ENCODE data around the gene MGP. TPM values are rescaled to one million over a fixed set of nuclear protein-coding genes. Genes with fewer than 3 reads are reported as not detected.

The MGP gene
- total and polyA plus RNA-seq, 12 donors, result 50.6 to 2,003 (median 1,117) TPM

DNA sequence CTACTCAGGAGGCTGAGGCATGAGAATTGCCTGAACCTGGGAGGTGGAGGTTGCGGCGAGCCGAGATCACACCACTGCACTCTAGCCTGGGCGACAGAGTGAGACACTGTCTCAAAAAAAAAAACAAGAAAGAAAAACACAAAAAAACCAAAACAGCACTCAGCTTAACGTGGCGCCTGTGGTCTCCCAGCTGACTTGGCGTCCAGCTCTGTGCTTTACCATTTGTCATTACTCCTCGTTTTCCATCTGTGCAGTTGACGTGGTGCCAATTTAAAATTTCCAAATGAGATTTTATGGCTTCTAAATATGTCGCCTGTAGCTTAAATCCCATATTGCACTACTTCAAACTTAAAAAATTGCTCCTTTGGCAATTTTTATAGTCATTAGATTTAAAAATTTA lies 2.0 kb downstream of the MGP start:
- intact Hi-C loops (cut with DNase I), result no loop called here

DNA sequence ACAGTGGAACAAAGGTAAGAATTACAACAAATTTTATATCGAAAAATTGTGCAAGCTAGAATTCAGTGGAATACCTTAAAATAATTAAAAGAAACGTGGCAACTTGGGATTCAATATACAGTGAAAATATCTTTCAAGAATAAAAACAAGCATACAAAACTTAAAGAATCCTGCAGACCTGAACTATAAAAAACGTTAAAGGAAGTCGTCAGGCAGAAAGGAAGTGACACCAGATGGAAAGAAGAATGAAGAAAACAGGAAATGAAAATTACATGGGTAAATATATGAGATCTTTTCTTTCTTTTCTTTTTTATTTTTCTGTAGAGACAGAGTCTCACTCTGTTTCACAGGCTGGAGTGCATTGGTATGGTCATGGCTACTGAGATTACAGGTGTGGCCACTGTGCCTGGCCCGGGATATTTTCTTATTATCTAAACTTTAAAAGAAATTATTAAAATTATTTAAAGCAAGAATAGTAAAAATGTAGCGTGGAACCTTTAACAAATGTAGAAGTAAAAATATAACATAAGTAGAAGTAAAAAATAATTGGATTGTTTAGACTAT lies 4.7 kb downstream of the MGP start:
- TF ChIP-seq, protein P1, sequence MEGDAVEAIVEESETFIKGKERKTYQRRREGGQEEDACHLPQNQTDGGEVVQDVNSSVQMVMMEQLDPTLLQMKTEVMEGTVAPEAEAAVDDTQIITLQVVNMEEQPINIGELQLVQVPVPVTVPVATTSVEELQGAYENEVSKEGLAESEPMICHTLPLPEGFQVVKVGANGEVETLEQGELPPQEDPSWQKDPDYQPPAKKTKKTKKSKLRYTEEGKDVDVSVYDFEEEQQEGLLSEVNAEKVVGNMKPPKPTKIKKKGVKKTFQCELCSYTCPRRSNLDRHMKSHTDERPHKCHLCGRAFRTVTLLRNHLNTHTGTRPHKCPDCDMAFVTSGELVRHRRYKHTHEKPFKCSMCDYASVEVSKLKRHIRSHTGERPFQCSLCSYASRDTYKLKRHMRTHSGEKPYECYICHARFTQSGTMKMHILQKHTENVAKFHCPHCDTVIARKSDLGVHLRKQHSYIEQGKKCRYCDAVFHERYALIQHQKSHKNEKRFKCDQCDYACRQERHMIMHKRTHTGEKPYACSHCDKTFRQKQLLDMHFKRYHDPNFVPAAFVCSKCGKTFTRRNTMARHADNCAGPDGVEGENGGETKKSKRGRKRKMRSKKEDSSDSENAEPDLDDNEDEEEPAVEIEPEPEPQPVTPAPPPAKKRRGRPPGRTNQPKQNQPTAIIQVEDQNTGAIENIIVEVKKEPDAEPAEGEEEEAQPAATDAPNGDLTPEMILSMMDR (IDR thresholded peaks at IDR 0.05), result no peak
- no peak for TF ChIP-seq POLR2A (IDR thresholded peaks at IDR 0.05)
- intact Hi-C loops (cut with DNase I), result no loop called here
- Histone ChIP-seq H3K36me3 (replicated peaks in 1 of 2) (peaks cover 0 to 12% of the 10 kb centered on the region in 2 donors), H3K27ac (no peak overlapping the region), H3K4me3 (no peak overlapping the region), H3K27me3 (no peaks in the 10 kb centered on the region), H3K4me1 (replicated peaks in 1 of 2) (peaks cover 11 to 16% of the 10 kb centered on the region in 2 donors), H3K9me3 (replicated peaks in 1 of 3) (no peaks in the 10 kb centered on the region)
- WGBS, 4 donors, result 78 to 85% (median 82%) methylated on average over 6 of the region's 6 CpGs
- DNase-seq, result no peak

More for the DNA sequence above, 2.0 kb downstream of the MGP start:
- peak overlapping the region in 4 of 5 donors; percentile 12 to 81 (median 64) for H3K27ac ChIP-seq
- peaks cover 0 to 12% of the 10 kb centered on the region in 2 donors for H3K36me3 ChIP-seq (replicated peaks in 1 of 2)
- WGBS, 4 donors, result 72 to 81% (median 75%) methylated on average over 10 of the region's 10 CpGs
- no peaks in the 10 kb centered on the region for H3K9me3 ChIP-seq (replicated peaks in 1 of 3)
- peaks cover 13 to 21% of the 10 kb centered on the region in 2 donors for H3K4me1 ChIP-seq (replicated peaks in 1 of 2)
- H3K27me3 ChIP-seq, result no peaks in the 10 kb centered on the region
- H3K4me3 ChIP-seq, result peak overlapping the region in 1 of 4 donors; percentile 61
- TF ChIP-seq, protein P1 (IDR thresholded peaks at IDR 0.05), result no peak
- TF ChIP-seq POLR2A (IDR thresholded peaks at IDR 0.05), result no peak
- DNase-seq, result no peak

DNA sequence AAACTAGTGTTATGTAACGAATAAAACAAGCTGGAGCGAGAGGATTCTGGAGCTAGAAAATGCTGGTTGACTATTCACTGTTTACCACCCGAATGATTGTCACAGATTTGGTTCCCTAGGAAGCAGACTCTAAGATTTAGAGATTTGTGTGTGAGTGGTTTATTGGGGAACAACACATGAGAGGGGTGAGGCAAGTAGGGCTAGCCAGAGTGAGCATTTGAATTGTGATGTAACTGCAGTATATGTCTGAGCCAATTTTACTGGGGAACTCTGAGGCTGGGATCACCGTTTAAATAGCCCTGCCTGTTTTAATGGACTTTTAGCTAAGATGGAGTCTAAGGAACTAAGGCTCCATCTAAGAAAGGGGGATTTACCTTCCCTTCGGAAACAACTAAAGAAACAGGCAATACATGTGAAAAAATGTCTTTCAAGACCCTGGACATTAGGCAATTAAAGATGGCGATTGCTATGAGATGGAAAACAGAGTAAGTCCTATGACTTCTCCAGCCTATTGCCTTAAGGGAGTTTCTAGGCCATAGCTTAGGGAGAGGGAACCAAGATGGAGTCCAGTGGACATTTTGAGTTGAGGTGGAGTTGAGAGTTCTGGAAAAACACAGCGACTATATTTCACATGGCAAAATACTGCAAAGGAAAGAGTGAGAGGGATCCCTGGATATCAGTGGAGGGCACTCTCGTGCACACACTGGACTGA lies 6.3 kb downstream of the MGP start:
- H3K27me3 ChIP-seq, result no peaks in the 10 kb centered on the region
- H3K9me3 ChIP-seq (replicated peaks in 1 of 3), result no peaks in the 10 kb centered on the region
- 91 to 94% (median 93%) methylated on average over 8 of the region's 8 CpGs for WGBS, 4 donors
- H3K36me3 ChIP-seq (replicated peaks in 1 of 2), result peaks cover 0 to 12% of the 10 kb centered on the region in 2 donors
- peaks cover 0 to 8% of the 10 kb centered on the region in 2 donors for H3K4me1 ChIP-seq (replicated peaks in 1 of 2)
- H3K4me3 ChIP-seq, result no peak overlapping the region
- intact Hi-C loops (cut with DNase I), result no loop called here
- no peak for TF ChIP-seq POLR2A (IDR thresholded peaks at IDR 0.05)
- TF ChIP-seq, protein P1 (IDR thresholded peaks at IDR 0.05), result no peak
- no peak for DNase-seq
- H3K27ac ChIP-seq, result no peak overlapping the region

DNA sequence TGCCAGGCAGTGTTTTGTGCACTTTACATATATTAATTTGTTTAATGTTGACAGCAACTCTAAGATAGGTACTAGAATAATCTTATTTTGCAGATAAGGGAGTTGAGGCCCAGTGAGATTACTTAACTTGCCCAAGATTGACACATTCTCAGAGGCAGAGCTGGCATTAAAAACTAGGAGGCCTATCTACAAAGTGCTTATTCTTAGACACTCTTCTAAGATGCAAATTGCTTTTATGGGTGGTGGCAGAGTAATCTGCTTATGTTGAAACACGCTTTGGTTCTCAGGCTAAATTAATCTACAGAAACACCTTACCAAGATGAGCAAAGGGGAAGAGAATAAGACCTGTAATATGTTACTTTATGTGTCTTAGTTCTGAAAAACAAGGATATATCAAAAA lies 7.2 kb downstream of the MGP start:
- DNase-seq, result no peak
- Histone ChIP-seq H3K36me3 (replicated peaks in 1 of 2) (peaks cover 0 to 12% of the 10 kb centered on the region in 2 donors), H3K4me3 (no peak overlapping the region), H3K4me1 (replicated peaks in 1 of 2) (no peaks in the 10 kb centered on the region), H3K27ac (no peak overlapping the region), H3K27me3 (no peaks in the 10 kb centered on the region), H3K9me3 (replicated peaks in 1 of 3) (no peaks in the 10 kb centered on the region)
- intact Hi-C loops (cut with DNase I), result no loop called here
- 95 to 98% (median 97%) methylated on average over 1 of the region's 1 CpG for WGBS, 4 donors
- TF ChIP-seq, protein P1 (IDR thresholded peaks at IDR 0.05), result no peak
- TF ChIP-seq POLR2A (IDR thresholded peaks at IDR 0.05), result no peak

Data from adrenal gland (tissue), 12 donors.